Pancreas (tissue), 10 donors: ENCODE results near the gene COG7. TPM values are rescaled to one million over a fixed set of nuclear protein-coding genes. Genes with fewer than 3 reads are reported as not detected.

Experiments used
- ATAC-seq, 4 donors: fragments of 200-7000 bp; cut with Tn5 transposase; one replicate each; pipeline versions ENCODE4 v1.8.0 to v1.9.1; 2020; ENCODE audit warnings: mild to moderate bottlenecking in 4 of 4, moderate library complexity in 4 of 4
- DNase-seq, 6 donors: peaks; one replicate each; pipeline ENCODE4 v3.0.0-alpha.2; 2020
- FAIRE-seq: peaks from 2 replicates; lab custom pipeline; 2012; peaks lifted over from hg19 to GRCh38; lab: Jason Lieb, UNC
- H3K27ac ChIP-seq, 4 donors: fragments of 200-600 bp; sonication (generic); 1 replicate in 3 of 4; 2 replicates in 1 of 4; pipeline versions ENCODE4 v1.5.0 to v1.8.0; 2020
- H3K27me3 ChIP-seq, 4 donors: fragments of 200-600 bp; one replicate each; pipeline ENCODE4 v1.8.0; 2021
- H3K36me3 ChIP-seq, 3 donors: fragments of 200-600 bp; sonication (generic) in 1 of 3; one replicate each; pipeline versions ENCODE4 v1.5.0 to v1.8.0; 2020 to 2021
- H3K4me1 ChIP-seq, 3 donors: fragments of 200-600 bp; one replicate each; pipeline ENCODE4 v1.8.0; 2021
- H3K4me3 ChIP-seq, 4 donors: fragments of 200-600 bp; sonication (generic) in 2 of 4; one replicate each; pipeline versions ENCODE4 v1.5.0 to v1.8.0; 2020 to 2021
- H3K9me3 ChIP-seq, 4 donors: fragments of 200-600 bp; one replicate each; pipeline ENCODE4 v1.8.0; 2021
- CTCF ChIP-seq, 4 donors: fragments of 200-600 bp; sonication (generic) in 3 of 4; IDR thresholded peaks; one replicate each; pipeline versions ENCODE4 v1.5.0 to v1.8.0; 2021; ENCODE audit warnings: antibody characterized with exemption in 4 of 4
- WGBS, 2 donors: extraction: QIAGEN DNeasy Blood & Tissue Kit; methylation state at CpG; one replicate each; pipeline ENCODE4 v1.1.7; 2013; 5-methylcytosine and 5-hydroxymethylcytosine counted together
- intact Hi-C, 3 donors: fragments of 100-400 bp; cut with DNase I; formaldehyde crosslinking; loops; one replicate each; pipeline versions ENCODE4 v1.11.1 to v1.14.2; 2022
- polyA plus RNA-seq, 2 donors: library from polyadenylated mRNA; stranded (reverse); fragments of 200-250 nt; gene quantifications; one replicate each; pipeline ENCODE4 v1.2.3, GENCODE V29; 2013
- total RNA-seq, 6 donors: library from RNA; stranded (reverse); fragmentation: NEBNext Ultra II Directional in 4 of 6; extraction: Animal tissue kit (Norgen Biotek cat#: 25700) in 4 of 6; gene quantifications; one replicate each; pipeline versions ENCODE4 v1.2.1 to v1.2.4, GENCODE V29; 2021 to 2023
- donor health status: healthy with polysubstance abuse.
- donor health status: DM: no; HTN: no; CAD: no; lungs with moderate emphysema.
- donor health status: DM: no; HTN: no; CAD: no.
- donor health status: control.
- donor health status: control.
- donor health status: Bipolar disorder and iron deficiency.
- donor health status: DM: yes; HTN: yes; CAD: no.
- donor health status: DM: no; HTN: no; CAD: no.
- donor health status: DM: no; HTN: no; CAD: no.
- donor health status: DM: yes; HTN: yes; CAD: no.

Gene COG7
- total and polyA plus RNA-seq, 8 donors, result 5.9 to 34.0 (median 9.1) TPM

GRCh38 chr16:23414731-23415130 is 38.3 kb downstream of the COG7 start:
- 91 to 94% methylated on average over 6 of the region's 6 CpGs for WGBS, 2 donors
- Histone ChIP-seq H3K4me1 (no peaks in the 10 kb centered on the region), H3K4me3 (no peak overlapping the region), H3K27ac (no peak overlapping the region), H3K27me3 (no peaks in the 10 kb centered on the region), H3K9me3 (no peaks in the 10 kb centered on the region), H3K36me3 (peaks cover 0 to 33% (median 18%) of the 10 kb centered on the region in 3 donors)
- intact Hi-C loops, result no loop called here
- no peak for TF ChIP-seq CTCF (IDR thresholded peaks at IDR 0.05)
- FAIRE-seq (no peak), DNase-seq (no peak), ATAC-seq (no peak)

- Histone ChIP-seq H3K4me1 (peaks cover 0 to 6% (median 0%) of the 10 kb centered on the region in 3 donors), H3K27ac (no peak overlapping the region), H3K36me3 (peaks cover 0 to 27% (median 7%) of the 10 kb centered on the region in 3 donors), H3K9me3 (no peaks in the 10 kb centered on the region), H3K27me3 (no peaks in the 10 kb centered on the region), H3K4me3 (no peak overlapping the region)
- DNase-seq (no peak), ATAC-seq (no peak), FAIRE-seq (no peak)
- intact Hi-C loops, result no loop called here
- WGBS, 2 donors, result 87 to 90% methylated on average over 4 of the region's 4 CpGs
- TF ChIP-seq CTCF (IDR thresholded peaks at IDR 0.05), result no peak
Measured at GRCh38 chr16:23410176-23410575, 42.8 kb downstream of the COG7 start.

GRCh38 chr16:23409522-23409921 is 43.5 kb downstream of the COG7 start:
- no peak for DNase-seq
- ATAC-seq, result no peak
- intact Hi-C loops, result no loop called here
- H3K9me3 ChIP-seq, result no peaks in the 10 kb centered on the region
- peaks cover 0 to 27% (median 7%) of the 10 kb centered on the region in 3 donors for H3K36me3 ChIP-seq
- FAIRE-seq, result no peak
- no peaks in the 10 kb centered on the region for H3K27me3 ChIP-seq
- no peak overlapping the region for H3K27ac ChIP-seq
- H3K4me3 ChIP-seq, result no peak overlapping the region
- TF ChIP-seq CTCF (IDR thresholded peaks at IDR 0.05), result no peak
- H3K4me1 ChIP-seq, result peaks cover 0 to 6% (median 0%) of the 10 kb centered on the region in 3 donors
- WGBS, 2 donors, result 93 to 97% methylated on average over 2 of the region's 2 CpGs

- Histone ChIP-seq H3K27me3 (no peaks in the 10 kb centered on the region), H3K27ac (no peak overlapping the region), H3K36me3 (peaks cover 0 to 27% (median 5%) of the 10 kb centered on the region in 3 donors), H3K4me3 (no peak overlapping the region), H3K4me1 (peaks cover 0 to 6% (median 0%) of the 10 kb centered on the region in 3 donors), H3K9me3 (no peaks in the 10 kb centered on the region)
- DNase-seq (peak in 4 of 6 donors; percentile 54 to 69 (median 63)), FAIRE-seq (no peak), ATAC-seq (peak; percentile 96 to 98 (median 98))
- intact Hi-C loops, result no loop called here
- TF ChIP-seq CTCF (IDR thresholded peaks at IDR 0.05), result no peak
- 66 to 74% methylated on average over 7 of the region's 7 CpGs for WGBS, 2 donors
Measured at GRCh38 chr16:23408823-23409298, 44.1 kb downstream of the COG7 start.

GRCh38 chr16:23408242-23408822 is 44.7 kb downstream of the COG7 start:
- H3K4me3 ChIP-seq, result no peak overlapping the region
- H3K27ac ChIP-seq, result no peak overlapping the region
- no peak for DNase-seq
- 94 to 95% methylated on average over 10 to 17 of the region's 21 CpGs for WGBS, 2 donors
- intact Hi-C loops, result no loop called here
- H3K36me3 ChIP-seq, result peaks cover 0 to 27% (median under 1%) of the 10 kb centered on the region in 3 donors
- no peak for ATAC-seq
- no peaks in the 10 kb centered on the region for H3K9me3 ChIP-seq
- no peaks in the 10 kb centered on the region for H3K27me3 ChIP-seq
- TF ChIP-seq CTCF (IDR thresholded peaks at IDR 0.05), result no peak
- FAIRE-seq, result no peak
- peaks cover 0 to 6% (median 0%) of the 10 kb centered on the region in 3 donors for H3K4me1 ChIP-seq
